ENCODE measurements around the gene PCDHB13. TPM values are rescaled to one million over a fixed set of nuclear protein-coding genes. Genes with fewer than 3 reads are reported as not detected.

PCDHB13 gene
- total RNA-seq, 6 experiments from 2014 or later, result 0.25 to 1.00 (median 0.49) TPM

- no peak for ATAC-seq
Observed at GRCh38 chr5:141250576-141250975, 36.9 kb downstream of the PCDHB13 start.

DNA sequence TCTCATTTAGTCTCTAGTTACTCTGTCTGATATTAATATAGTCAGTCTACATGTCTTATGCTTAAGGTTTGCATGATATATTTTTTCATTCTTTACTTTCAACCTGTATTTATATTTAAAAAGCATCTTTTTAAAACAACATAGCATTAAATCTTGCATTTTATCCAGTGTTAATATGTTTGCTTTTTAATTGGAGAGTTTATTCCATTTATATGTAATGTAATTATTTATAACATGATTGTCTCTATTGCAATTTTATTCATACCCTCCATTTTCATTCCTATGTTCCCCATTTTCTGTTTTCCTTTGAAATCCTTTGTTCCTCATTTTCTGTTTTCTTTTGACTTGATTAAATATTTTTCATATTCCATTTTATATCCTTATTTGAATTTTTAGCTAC, 44.7 kb downstream of the PCDHB13 start:
- TF ChIP-seq POLR2A (IDR thresholded peaks at IDR 0.05), result no peak
- TF ChIP-seq, protein P1, sequence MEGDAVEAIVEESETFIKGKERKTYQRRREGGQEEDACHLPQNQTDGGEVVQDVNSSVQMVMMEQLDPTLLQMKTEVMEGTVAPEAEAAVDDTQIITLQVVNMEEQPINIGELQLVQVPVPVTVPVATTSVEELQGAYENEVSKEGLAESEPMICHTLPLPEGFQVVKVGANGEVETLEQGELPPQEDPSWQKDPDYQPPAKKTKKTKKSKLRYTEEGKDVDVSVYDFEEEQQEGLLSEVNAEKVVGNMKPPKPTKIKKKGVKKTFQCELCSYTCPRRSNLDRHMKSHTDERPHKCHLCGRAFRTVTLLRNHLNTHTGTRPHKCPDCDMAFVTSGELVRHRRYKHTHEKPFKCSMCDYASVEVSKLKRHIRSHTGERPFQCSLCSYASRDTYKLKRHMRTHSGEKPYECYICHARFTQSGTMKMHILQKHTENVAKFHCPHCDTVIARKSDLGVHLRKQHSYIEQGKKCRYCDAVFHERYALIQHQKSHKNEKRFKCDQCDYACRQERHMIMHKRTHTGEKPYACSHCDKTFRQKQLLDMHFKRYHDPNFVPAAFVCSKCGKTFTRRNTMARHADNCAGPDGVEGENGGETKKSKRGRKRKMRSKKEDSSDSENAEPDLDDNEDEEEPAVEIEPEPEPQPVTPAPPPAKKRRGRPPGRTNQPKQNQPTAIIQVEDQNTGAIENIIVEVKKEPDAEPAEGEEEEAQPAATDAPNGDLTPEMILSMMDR (IDR thresholded peaks at IDR 0.05), result no peak
- intact Hi-C loops (cut with DNase I), result no loop called here
- H3K36me3 ChIP-seq, result no peaks in the 10 kb centered on the region
- H3K27me3 ChIP-seq, result no peaks in the 10 kb centered on the region
- no peaks in the 10 kb centered on the region for H3K4me1 ChIP-seq
- ATAC-seq, result no peak
- no peak overlapping the region for H3K27ac ChIP-seq
- H3K9me3 ChIP-seq, result peaks cover 3 to 81% (median 51%) of the 10 kb centered on the region in 4 donors
- DNase-seq, result no peak
- no peak overlapping the region for H3K4me3 ChIP-seq

More at GRCh38 chr5:141250576-141250975, 36.9 kb downstream of the PCDHB13 start:
- Histone ChIP-seq H3K4me1 (no peaks in the 10 kb centered on the region), H3K27me3 (no peaks in the 10 kb centered on the region), H3K4me3 (no peak overlapping the region), H3K9me3 (peaks cover 3 to 42% (median 13%) of the 10 kb centered on the region in 4 donors), H3K36me3 (no peaks in the 10 kb centered on the region), H3K27ac (no peak overlapping the region)
- intact Hi-C loops (cut with DNase I), result no loop called here
- DNase-seq, result no peak
- TF ChIP-seq, protein P1 (IDR thresholded peaks at IDR 0.05), result no peak
- no peak for TF ChIP-seq POLR2A (IDR thresholded peaks at IDR 0.05)

DNA sequence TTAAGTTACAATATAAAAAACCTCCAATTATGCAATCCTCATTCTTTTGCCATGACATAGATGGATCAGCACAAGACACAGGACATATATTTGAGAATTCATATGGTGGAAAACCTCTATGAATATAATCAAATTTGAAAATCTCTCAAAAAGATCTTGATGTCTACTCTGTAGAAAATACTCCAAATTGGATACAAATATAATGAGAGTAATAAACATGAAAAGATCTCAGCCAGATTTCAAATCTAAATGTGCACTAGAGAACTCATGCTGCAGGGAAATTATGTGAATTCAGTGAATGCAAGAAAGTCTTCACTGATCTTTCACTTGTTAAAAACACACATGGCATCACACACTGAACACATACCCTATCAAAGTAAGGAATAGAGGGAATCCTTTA, 45.2 kb downstream of the PCDHB13 start:
- intact Hi-C loops (cut with DNase I), result no loop called here
- Histone ChIP-seq H3K4me3 (no peak overlapping the region), H3K9me3 (peaks cover 3 to 81% (median 51%) of the 10 kb centered on the region in 4 donors), H3K4me1 (no peaks in the 10 kb centered on the region), H3K27ac (no peak overlapping the region), H3K27me3 (no peaks in the 10 kb centered on the region), H3K36me3 (no peaks in the 10 kb centered on the region)
- DNase-seq (no peak), ATAC-seq (no peak)
- TF ChIP-seq, protein P1 (IDR thresholded peaks at IDR 0.05), result no peak
- no peak for TF ChIP-seq POLR2A (IDR thresholded peaks at IDR 0.05)

DNA sequence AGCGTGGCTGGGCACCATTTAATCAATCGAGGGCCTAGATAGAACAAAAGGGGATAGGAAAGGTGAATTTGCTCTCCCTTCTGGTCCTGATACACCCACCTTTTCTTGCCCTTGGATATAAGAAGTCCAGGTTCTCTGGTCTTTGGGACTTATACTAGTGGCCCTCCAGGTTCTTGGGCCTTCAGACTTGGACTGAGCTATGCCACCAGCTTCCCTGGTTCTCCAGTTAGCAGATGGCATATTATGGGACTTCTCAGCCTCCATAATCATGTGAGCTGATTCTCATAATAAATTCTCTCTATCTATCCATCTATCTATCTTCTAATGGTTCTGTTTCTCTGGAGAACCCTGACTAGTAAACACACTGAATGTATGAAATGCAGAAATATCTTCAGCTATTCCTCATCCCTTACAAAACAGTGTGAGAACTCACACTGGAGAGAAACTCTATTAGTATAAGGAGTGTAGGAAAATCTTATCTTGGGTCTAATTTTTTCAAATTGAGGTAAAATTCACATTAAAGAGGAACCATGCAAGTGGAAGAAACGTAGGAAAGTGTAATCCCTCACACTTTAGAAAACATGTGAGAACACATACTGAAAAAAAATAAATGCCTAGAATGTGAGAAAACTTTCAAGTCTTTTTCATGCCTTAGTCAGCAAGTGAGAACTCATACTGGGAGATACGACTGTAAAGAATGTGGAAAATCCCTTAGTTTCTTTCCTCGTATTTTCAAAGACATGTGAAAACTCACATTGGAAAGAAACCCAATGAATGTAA, 46.9 kb downstream of the PCDHB13 start:
- no peaks in the 10 kb centered on the region for H3K36me3 ChIP-seq
- no peak overlapping the region for H3K27ac ChIP-seq
- no peaks in the 10 kb centered on the region for H3K4me1 ChIP-seq
- H3K4me3 ChIP-seq, result no peak overlapping the region
- ATAC-seq, result no peak
- TF ChIP-seq, protein P1 (IDR thresholded peaks at IDR 0.05), result no peak
- TF ChIP-seq POLR2A (IDR thresholded peaks at IDR 0.05), result no peak
- H3K9me3 ChIP-seq, result peaks cover 3 to 88% (median 52%) of the 10 kb centered on the region in 4 donors
- intact Hi-C loops (cut with DNase I), result no loop called here
- DNase-seq, result no peak
- WGBS (ENCODE audit: insufficient coverage, low coverage, low lambda C conversion rate, missing lambda C conversion rate), result 52% methylated on average over 4 of the region's 5 CpGs
- H3K27me3 ChIP-seq, result no peaks in the 10 kb centered on the region

- H3K36me3 ChIP-seq, result no peaks in the 10 kb centered on the region
- DNase-seq (no peak), ATAC-seq (no peak)
- H3K27ac ChIP-seq, result no peak overlapping the region
- TF ChIP-seq, protein P1 (IDR thresholded peaks at IDR 0.05), result no peak
- TF ChIP-seq POLR2A (IDR thresholded peaks at IDR 0.05), result no peak
- peaks cover 3 to 84% (median 51%) of the 10 kb centered on the region in 4 donors for H3K9me3 ChIP-seq
- no peak overlapping the region for H3K4me3 ChIP-seq
- H3K27me3 ChIP-seq, result no peaks in the 10 kb centered on the region
- no peaks in the 10 kb centered on the region for H3K4me1 ChIP-seq
- WGBS (ENCODE audit: insufficient coverage, low coverage, low lambda C conversion rate, missing lambda C conversion rate), result 63% methylated on average over 1 of the region's 1 CpG
- intact Hi-C loops (cut with DNase I), result no loop called here
Observed at GRCh38 chr5:141261238-141261546, 47.5 kb downstream of the PCDHB13 start.
